CD4-positive, alpha-beta T cell (primary cell): ENCODE data around the gene CLEC18A. TPM values are rescaled to one million over a fixed set of nuclear protein-coding genes. Genes with fewer than 3 reads are reported as not detected.

Experiments used
- ATAC-seq: fragments of 200-7000 bp; cut with Tn5 transposase; one replicate; pipeline ENCODE4 v1.10.0; 2022; ENCODE audit warnings: mild to moderate bottlenecking; ENCODE audit not compliant: poor library complexity
- CTCF ChIA-PET: fragments of 350-600 bp; sonication (Branson Sonifier 250); formaldehyde crosslinking; loops from one replicate; lab custom pipeline; 2021; ENCODE audit warnings: antibody characterized with exemption, inconsistent platforms; lab: Charles Lee
- POLR2A ChIA-PET: fragments of 350-600 bp; sonication (Branson Sonifier 250); formaldehyde crosslinking; loops from one replicate; lab custom pipeline; 2021; ENCODE audit warnings: antibody characterized with exemption, inconsistent platforms; lab: Charles Lee
- DNase-seq, 14 experiments: peaks; one replicate each; pipeline ENCODE4 v3.0.0-alpha.2; 2013 to 2020; ENCODE audit warnings: mixed read lengths in 2 of 14
- H3K27ac ChIP-seq, 2 donors: one replicate each; pipeline versions ENCODE4 v1.5.1 to v1.7.0; 2013; ENCODE audit warnings: low read length in 2 of 2, low read depth in 1 of 2, mild to moderate bottlenecking in 1 of 2
- H3K27me3 ChIP-seq, 2 experiments: 1 replicate in 1 of 2; 2 replicates in 1 of 2; pipeline versions ENCODE4 v1.6.1 to v1.7.0; 2013; ENCODE audit warnings: low read length in 2 of 2, control low read depth in 1 of 2, mild to moderate bottlenecking in 1 of 2, moderate library complexity in 1 of 2; ENCODE audit not compliant: insufficient read depth in 2 of 2, control insufficient read depth in 1 of 2
- H3K36me3 ChIP-seq: one replicate; pipeline ENCODE4 v1.6.1; 2013; ENCODE audit warnings: low read length, control low read depth; ENCODE audit not compliant: insufficient read depth
- H3K4me1 ChIP-seq: one replicate; pipeline ENCODE4 v1.6.1; 2013; ENCODE audit warnings: low read length, control low read depth; ENCODE audit not compliant: insufficient read depth
- H3K4me3 ChIP-seq: one replicate; pipeline ENCODE4 v1.5.1; 2013; ENCODE audit warnings: mild to moderate bottlenecking, low read length, moderate library complexity
- H3K9me3 ChIP-seq, 2 experiments: 1 replicate in 1 of 2; 2 replicates in 1 of 2; pipeline versions ENCODE4 v1.6.1 to v1.7.0; 2013; ENCODE audit warnings: low read length in 2 of 2, mild to moderate bottlenecking in 2 of 2, control low read depth in 1 of 2, moderate library complexity in 1 of 2; ENCODE audit not compliant: control insufficient read depth in 1 of 2, insufficient read depth in 1 of 2
- H3K27ac Mint-ChIP-seq: one replicate; pipeline ENCODE4 v1.8.0; 2020; ENCODE audit warnings: mixed read lengths
- H3K27me3 Mint-ChIP-seq: one replicate; pipeline ENCODE4 v1.8.0; 2021; ENCODE audit warnings: mixed read lengths
- H3K36me3 Mint-ChIP-seq: one replicate; pipeline ENCODE4 v1.8.0; 2021; ENCODE audit warnings: low read depth, mixed read lengths
- H3K4me1 Mint-ChIP-seq: one replicate; pipeline ENCODE4 v1.8.0; 2021; ENCODE audit warnings: low read depth, mixed read lengths
- H3K4me3 Mint-ChIP-seq: one replicate; pipeline ENCODE4 v1.8.0; 2020; ENCODE audit warnings: mild to moderate bottlenecking, mixed read lengths
- H3K9me3 Mint-ChIP-seq: one replicate; pipeline ENCODE4 v1.8.0; 2020; ENCODE audit warnings: mixed read lengths
- intact Hi-C, 2 experiments: fragments of 100-400 bp; cut with DNase I in 1 of 2; cut with micrococcal nuclease in 1 of 2; formaldehyde crosslinking; loops; one replicate each; pipeline versions ENCODE4 v1.15.1 to v1.9.0; 2023 to 2025; cut with DNase I, micrococcal nuclease
- total RNA-seq, 174 experiments: library from RNA in 2 of 174; stranded (reverse) in 2 of 174; gene quantifications; one replicate each; pipeline ENCODE4 v1.2.3 and lab custom pipeline; 2021 to 2026
- TF ChIP-seq, protein P1 (sequence below): fragments of 200-600 bp; IDR thresholded peaks from one replicate; pipeline ENCODE4 v1.8.0; 2022; ENCODE audit warnings: antibody characterized with exemption, mild to moderate bottlenecking

Gene CLEC18A
- total RNA-seq, 2 experiments from 2014 or later, result 1.3 to 1.7 TPM

DNA sequence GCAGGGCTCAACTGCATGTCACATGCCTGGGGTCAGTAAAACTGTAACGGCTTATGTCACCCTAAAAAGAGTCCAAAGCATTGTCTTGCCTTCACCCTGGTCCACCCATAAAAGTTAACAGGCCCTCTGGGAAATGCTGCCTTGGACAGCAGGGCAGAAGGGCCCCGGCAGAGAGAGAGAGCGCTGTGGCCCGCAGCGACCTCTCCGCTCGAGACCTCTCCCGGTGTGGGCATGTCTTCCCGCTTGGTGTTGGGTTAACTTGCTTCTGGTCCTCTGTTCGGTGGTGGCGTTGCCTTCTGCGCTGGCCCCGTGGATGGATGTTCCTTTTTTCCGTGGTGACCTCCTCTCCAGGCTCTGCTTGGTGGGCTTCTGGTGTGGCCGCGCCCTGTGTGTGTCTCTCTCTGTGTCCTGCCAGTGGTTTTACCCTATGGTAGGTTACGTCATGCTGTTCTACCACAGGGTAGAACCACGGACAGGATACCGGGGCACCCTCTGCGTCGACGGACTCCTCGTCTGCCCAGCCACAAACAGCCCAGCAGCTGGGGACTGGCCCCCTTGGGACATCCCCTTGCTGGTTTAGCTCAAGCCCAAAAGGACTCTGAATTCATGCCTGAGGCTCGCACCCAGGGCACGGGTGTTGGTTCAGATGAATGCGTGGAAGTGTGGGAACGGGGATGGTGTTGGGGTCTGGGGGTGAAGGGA lies 18.3 kb upstream of the CLEC18A start:
- ChIA-PET POLR2A (no interaction called here), CTCF (no interaction called here)
- Mint-ChIP-seq H3K36me3 (peaks cover 83% of the 10 kb centered on the region), H3K4me1 (no peaks in the 10 kb centered on the region), H3K27me3 (no peaks in the 10 kb centered on the region), H3K4me3 (no peak overlapping the region), H3K27ac (no peak overlapping the region), H3K9me3 (no peaks in the 10 kb centered on the region)
- H3K4me3 ChIP-seq, result no peak overlapping the region
- no peaks in the 10 kb centered on the region for H3K4me1 ChIP-seq
- H3K9me3 ChIP-seq, result no peaks in the 10 kb centered on the region
- no peak overlapping the region for H3K27ac ChIP-seq
- peaks cover 76% of the 10 kb centered on the region for H3K36me3 ChIP-seq
- H3K27me3 ChIP-seq, result no peaks in the 10 kb centered on the region
- intact Hi-C loops, result loop anchor here (10.0 kb wide), 2 partner anchors 138 to 538 kb away; no protein-coding TSS in a partner anchor
- TF ChIP-seq, protein P1, sequence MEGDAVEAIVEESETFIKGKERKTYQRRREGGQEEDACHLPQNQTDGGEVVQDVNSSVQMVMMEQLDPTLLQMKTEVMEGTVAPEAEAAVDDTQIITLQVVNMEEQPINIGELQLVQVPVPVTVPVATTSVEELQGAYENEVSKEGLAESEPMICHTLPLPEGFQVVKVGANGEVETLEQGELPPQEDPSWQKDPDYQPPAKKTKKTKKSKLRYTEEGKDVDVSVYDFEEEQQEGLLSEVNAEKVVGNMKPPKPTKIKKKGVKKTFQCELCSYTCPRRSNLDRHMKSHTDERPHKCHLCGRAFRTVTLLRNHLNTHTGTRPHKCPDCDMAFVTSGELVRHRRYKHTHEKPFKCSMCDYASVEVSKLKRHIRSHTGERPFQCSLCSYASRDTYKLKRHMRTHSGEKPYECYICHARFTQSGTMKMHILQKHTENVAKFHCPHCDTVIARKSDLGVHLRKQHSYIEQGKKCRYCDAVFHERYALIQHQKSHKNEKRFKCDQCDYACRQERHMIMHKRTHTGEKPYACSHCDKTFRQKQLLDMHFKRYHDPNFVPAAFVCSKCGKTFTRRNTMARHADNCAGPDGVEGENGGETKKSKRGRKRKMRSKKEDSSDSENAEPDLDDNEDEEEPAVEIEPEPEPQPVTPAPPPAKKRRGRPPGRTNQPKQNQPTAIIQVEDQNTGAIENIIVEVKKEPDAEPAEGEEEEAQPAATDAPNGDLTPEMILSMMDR, result no peak
- DNase-seq (no peak), ATAC-seq (no peak)

DNA sequence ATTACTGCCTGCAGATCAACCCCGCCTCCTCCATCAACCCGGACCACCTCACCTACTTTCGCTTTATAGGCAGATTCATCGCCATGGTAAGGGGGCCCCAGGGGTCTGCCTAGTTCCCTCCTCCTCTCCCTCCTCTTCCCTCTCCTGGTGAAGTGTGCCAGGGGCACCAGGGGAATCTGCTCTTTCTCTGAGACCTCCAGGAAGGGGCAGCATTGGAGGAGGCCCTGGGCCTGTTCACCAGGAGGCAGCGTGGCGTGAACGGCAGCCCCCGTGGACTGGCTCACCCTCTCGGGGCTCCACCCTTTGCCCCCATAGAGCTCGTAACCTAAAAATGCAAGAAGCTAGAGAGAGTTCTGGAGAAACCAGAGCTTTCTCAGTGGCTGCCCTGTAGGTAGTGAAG lies 17.1 kb upstream of the CLEC18A start:
- CTCF ChIA-PET, result no interaction called here
- TF ChIP-seq, protein P1, result no peak
- H3K4me1 Mint-ChIP-seq, result no peaks in the 10 kb centered on the region
- H3K9me3 Mint-ChIP-seq, result no peaks in the 10 kb centered on the region
- Histone ChIP-seq H3K27me3 (no peaks in the 10 kb centered on the region), H3K27ac (no peak overlapping the region), H3K36me3 (peaks cover 86% of the 10 kb centered on the region), H3K9me3 (no peaks in the 10 kb centered on the region), H3K4me1 (no peaks in the 10 kb centered on the region), H3K4me3 (no peak overlapping the region)
- peaks cover 87% of the 10 kb centered on the region for H3K36me3 Mint-ChIP-seq
- ATAC-seq (no peak), DNase-seq (no peak)
- intact Hi-C loops, result loop anchor here (10.0 kb wide), 2 partner anchors 139 to 539 kb away; no protein-coding TSS in a partner anchor
- POLR2A ChIA-PET, result interaction anchor here (0.8 kb wide), 1 partner anchor 180 kb away, joined by 3 read pairs; the partner anchor contains the start of gene NOB1
- H3K4me3 Mint-ChIP-seq, result no peak overlapping the region
- H3K27ac Mint-ChIP-seq, result no peak overlapping the region
- H3K27me3 Mint-ChIP-seq, result no peaks in the 10 kb centered on the region

DNA sequence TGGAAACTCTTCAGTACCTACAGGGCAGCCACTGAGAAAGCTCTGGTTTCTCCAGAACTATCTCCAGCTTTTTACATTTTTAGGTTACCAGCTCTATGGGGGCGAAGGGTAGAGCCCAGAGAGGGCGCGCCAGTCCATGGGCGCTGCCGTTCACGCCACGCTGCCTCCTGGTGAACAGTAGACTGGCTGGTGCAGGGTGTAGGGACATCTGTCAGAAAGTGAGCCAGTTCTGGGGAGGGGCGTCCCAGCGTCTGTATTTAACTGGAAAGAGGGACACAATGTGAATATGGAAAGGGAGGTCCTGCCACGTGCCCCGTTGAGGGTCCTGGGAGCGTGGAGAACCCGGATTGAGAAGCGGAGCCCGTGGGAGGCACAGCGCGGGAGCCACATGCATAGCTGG lies 16.4 kb upstream of the CLEC18A start:
- Histone ChIP-seq H3K4me1 (no peaks in the 10 kb centered on the region), H3K9me3 (no peaks in the 10 kb centered on the region), H3K27ac (no peak overlapping the region), H3K27me3 (no peaks in the 10 kb centered on the region), H3K36me3 (peaks cover 89% of the 10 kb centered on the region), H3K4me3 (no peak overlapping the region)
- Mint-ChIP-seq H3K27ac (no peak overlapping the region), H3K4me3 (no peak overlapping the region), H3K4me1 (no peaks in the 10 kb centered on the region), H3K36me3 (peaks cover 92% of the 10 kb centered on the region), H3K27me3 (no peaks in the 10 kb centered on the region), H3K9me3 (no peaks in the 10 kb centered on the region)
- intact Hi-C loops, result loop anchor here (10.0 kb wide), 2 partner anchors 140 to 540 kb away; no protein-coding TSS in a partner anchor
- ATAC-seq (no peak), DNase-seq (no peak)
- CTCF ChIA-PET, result no interaction called here
- POLR2A ChIA-PET, result interaction anchor here (0.8 kb wide), 1 partner anchor 180 kb away, joined by 3 read pairs; the partner anchor contains the start of gene NOB1
- TF ChIP-seq, protein P1, result no peak
